HepG2 (cell line): ENCODE results near the gene VCAN. TPM values are rescaled to one million over a fixed set of nuclear protein-coding genes. Genes with fewer than 3 reads are reported as not detected.

Experiments used
- ATF2 ChIP-seq: sonication (generic); formaldehyde crosslinking; IDR thresholded peaks from 2 replicates; pipeline ENCODE4 v1.4.0; 2020; ENCODE audit warnings: missing genetic modification reagents
- HNRNPL ChIP-seq: fragments of 200-400 bp; formaldehyde crosslinking; IDR thresholded peaks from 2 replicates; pipeline ENCODE4 v1.6.1; 2017; ENCODE audit warnings: mild to moderate bottlenecking, low read depth, low read length
- REPIN1 ChIP-seq: sonication (generic); formaldehyde crosslinking; IDR thresholded peaks from 2 replicates; pipeline ENCODE4 v1.8.0; 2022; ENCODE audit warnings: missing genetic modification reagents, low read depth, mild to moderate bottlenecking, borderline replicate concordance
- SIX4 ChIP-seq: sonication (generic); formaldehyde crosslinking; IDR thresholded peaks from 2 replicates; pipeline ENCODE4 v1.4.0; 2020; ENCODE audit warnings: missing genetic modification reagents
- WIZ ChIP-seq: sonication (generic); formaldehyde crosslinking; IDR thresholded peaks from 2 replicates; pipeline ENCODE4 v1.5.1; 2020; ENCODE audit warnings: mild to moderate bottlenecking, missing genetic modification reagents
- ZNF367 ChIP-seq: sonication (generic); formaldehyde crosslinking; IDR thresholded peaks from 2 replicates; pipeline ENCODE4 v1.4.0; 2020; ENCODE audit warnings: missing genetic modification reagents, borderline replicate concordance
- polyA plus RNA-seq, 8 experiments: library from polyadenylated mRNA; depleted of rRNA in 3 of 8; stranded (reverse) in 7 of 8; unstranded in 1 of 8; fragments of >200 nt; fragmentation: Illumina TruSeq in 4 of 8; extraction: Trizol in 4 of 8; gene quantifications; 2 replicates each; pipeline versions ENCODE4 v1.2.1 to v1.2.3, GENCODE V29; 2011 to 2016; ENCODE audit warnings: low read depth in 4 of 8, missing spikeins in 1 of 8, mixed read lengths in 1 of 8; ENCODE audit not compliant: insufficient read depth in 1 of 8
- total RNA-seq, 5 experiments: library from RNA; depleted of rRNA; stranded (reverse); fragments of >200 nt; fragmentation: Illumina TruSeq; extraction: Trizol; gene quantifications; 2 replicates each; pipeline ENCODE4 v1.2.3, GENCODE V29; 2016; ENCODE audit warnings: low read depth in 1 of 5
- TF ChIP-seq, protein P1 (sequence below): IDR thresholded peaks from 2 replicates; pipeline ENCODE4 v1.6.1; 2012; ENCODE audit warnings: low read length, improper control_type of control experiment

Gene VCAN
- total and polyA plus RNA-seq, 2 of the 13 experiments (the other 11 are each of a cell fraction or from before 2014, with no cell fraction given) = 1.2 to 3.5 TPM

DNA sequence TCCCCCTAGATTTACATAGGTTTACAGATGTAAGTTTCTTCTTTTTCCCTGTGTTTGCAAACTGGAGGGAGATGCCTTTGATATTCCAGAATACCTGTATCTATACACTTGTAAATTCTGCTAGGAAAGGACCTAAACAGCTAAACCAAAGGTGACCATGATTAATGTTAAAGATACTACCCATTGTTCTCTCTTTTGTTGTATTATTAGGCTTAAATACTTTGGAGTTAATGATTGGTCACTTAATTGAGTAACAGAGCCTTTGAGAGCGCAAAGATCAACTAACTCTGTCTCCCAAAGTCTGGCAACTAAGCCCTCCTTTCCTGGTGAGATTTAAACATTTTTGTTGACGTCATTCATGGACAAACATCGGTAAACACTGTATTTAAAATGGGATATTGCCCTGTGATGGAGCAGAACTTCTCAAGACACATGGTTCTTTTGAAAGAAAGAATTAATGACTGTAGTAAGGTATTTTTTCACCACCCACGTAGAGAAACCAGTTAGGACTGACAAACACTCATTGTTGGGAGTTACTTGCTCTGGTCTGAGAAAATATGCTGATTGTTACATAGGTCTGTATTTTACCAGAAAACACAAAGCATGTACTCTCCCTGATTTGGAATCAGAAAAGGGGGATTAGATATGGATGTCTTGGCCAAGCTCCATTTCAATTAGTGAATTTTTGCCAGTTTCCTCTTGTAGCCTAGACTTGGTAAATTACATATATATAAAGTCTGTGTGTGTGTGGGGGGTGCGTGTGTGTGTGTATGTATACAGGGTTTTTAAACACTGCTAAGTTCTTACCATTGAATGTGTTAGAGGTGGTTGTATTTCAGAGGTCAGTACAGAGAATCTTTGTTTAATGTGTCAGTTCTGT lies 4.6 kb downstream of the VCAN start (continued):
- TF ChIP-seq ZNF367 (CRISPR knock-in tag) = no peak
- peak; percentile 81; the same call in 1 of the 2 replicates for TF ChIP-seq ATF2 (CRISPR knock-in tag)
- TF ChIP-seq WIZ (CRISPR knock-in tag) = no peak
- no peak for TF ChIP-seq REPIN1 (CRISPR knock-in tag)
- TF ChIP-seq, protein P1, sequence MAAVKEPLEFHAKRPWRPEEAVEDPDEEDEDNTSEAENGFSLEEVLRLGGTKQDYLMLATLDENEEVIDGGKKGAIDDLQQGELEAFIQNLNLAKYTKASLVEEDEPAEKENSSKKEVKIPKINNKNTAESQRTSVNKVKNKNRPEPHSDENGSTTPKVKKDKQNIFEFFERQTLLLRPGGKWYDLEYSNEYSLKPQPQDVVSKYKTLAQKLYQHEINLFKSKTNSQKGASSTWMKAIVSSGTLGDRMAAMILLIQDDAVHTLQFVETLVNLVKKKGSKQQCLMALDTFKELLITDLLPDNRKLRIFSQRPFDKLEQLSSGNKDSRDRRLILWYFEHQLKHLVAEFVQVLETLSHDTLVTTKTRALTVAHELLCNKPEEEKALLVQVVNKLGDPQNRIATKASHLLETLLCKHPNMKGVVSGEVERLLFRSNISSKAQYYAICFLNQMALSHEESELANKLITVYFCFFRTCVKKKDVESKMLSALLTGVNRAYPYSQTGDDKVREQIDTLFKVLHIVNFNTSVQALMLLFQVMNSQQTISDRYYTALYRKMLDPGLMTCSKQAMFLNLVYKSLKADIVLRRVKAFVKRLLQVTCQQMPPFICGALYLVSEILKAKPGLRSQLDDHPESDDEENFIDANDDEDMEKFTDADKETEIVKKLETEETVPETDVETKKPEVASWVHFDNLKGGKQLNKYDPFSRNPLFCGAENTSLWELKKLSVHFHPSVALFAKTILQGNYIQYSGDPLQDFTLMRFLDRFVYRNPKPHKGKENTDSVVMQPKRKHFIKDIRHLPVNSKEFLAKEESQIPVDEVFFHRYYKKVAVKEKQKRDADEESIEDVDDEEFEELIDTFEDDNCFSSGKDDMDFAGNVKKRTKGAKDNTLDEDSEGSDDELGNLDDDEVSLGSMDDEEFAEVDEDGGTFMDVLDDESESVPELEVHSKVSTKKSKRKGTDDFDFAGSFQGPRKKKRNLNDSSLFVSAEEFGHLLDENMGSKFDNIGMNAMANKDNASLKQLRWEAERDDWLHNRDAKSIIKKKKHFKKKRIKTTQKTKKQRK = no peak
- no peak for TF ChIP-seq HNRNPL
- no peak for TF ChIP-seq SIX4 (CRISPR knock-in tag)
